K562 (cell line): ENCODE measurements around the gene MED16. TPM values are rescaled to one million over a fixed set of nuclear protein-coding genes. Genes with fewer than 3 reads are reported as not detected.
A peak's percentile ranks its signal among the peaks of the same experiment; 100 is the strongest.

Source experiments
- EGR1 ChIP-seq: fragments of 450-650 bp; conservative IDR thresholded peaks from 2 replicates; pipeline ENCODE4 v1.6.1; 2017; ENCODE audit warnings: mild to moderate bottlenecking
- FOXA1 ChIP-seq: fragments of 450-650 bp; IDR thresholded peaks from 2 replicates; pipeline ENCODE4 v1.6.1; 2016; ENCODE audit warnings: mild to moderate bottlenecking, borderline replicate concordance
- NFIX ChIP-seq: fragments of 250-450 bp; sonication (Bioruptor Pico); IDR thresholded peaks from 2 replicates; pipeline ENCODE4 v1.4.0; 2020; ENCODE audit warnings: low read depth, mild to moderate bottlenecking, moderate library complexity
- SAP30 ChIP-seq: fragments of 200-600 bp; sonication (generic); IDR thresholded peaks from 2 replicates; pipeline ENCODE4 v1.6.1; 2012; ENCODE audit warnings: borderline replicate concordance, low read depth, mild to moderate bottlenecking, moderate library complexity, low read length, control low read depth, inconsistent platforms; ENCODE audit not compliant: insufficient read depth, poor library complexity, severe bottlenecking
- TAF1 ChIP-seq: IDR thresholded peaks from 2 replicates; pipeline ENCODE4 v1.6.1; 2011; ENCODE audit warnings: mild to moderate bottlenecking, low read length, moderate library complexity; ENCODE audit not compliant: insufficient read depth, control insufficient read depth, severe bottlenecking; ENCODE audit errors: extremely low read depth
- TCF3 ChIP-seq: sonication (generic); formaldehyde crosslinking; IDR thresholded peaks from 2 replicates; pipeline ENCODE4 v1.4.0; 2020; ENCODE audit warnings: mild to moderate bottlenecking, missing genetic modification reagents
- polyA plus RNA-seq, 8 experiments: library from polyadenylated mRNA; depleted of rRNA in 4 of 8; stranded (reverse) in 5 of 8; unstranded in 3 of 8; fragments of >200 nt; fragmentation: Nextera tagmentation in 2 of 8; fragmentation: Illumina TruSeq in 1 of 8; extraction: Ambion mirVana in 2 of 8; extraction: Trizol in 1 of 8; gene quantifications; 2 replicates each; pipeline versions ENCODE4 v1.2.1 to v1.2.3, GENCODE V29; 2011 to 2014; ENCODE audit warnings: inconsistent platforms in 1 of 8, missing spikeins in 1 of 8
- total RNA-seq, 7 experiments: library from RNA; depleted of rRNA in 6 of 7; stranded (reverse); fragments of >200 nt in 6 of 7; fragmentation: Illumina TruSeq in 2 of 7; extraction: Trizol in 2 of 7; gene quantifications; 2 replicates each; pipeline versions ENCODE4 v1.2.1 to v1.2.3, GENCODE V29; 2011 to 2021; ENCODE audit warnings: low replicate concordance in 1 of 7
- TF ChIP-seq, protein P1 (sequence below): fragments of 450-650 bp; IDR thresholded peaks from 2 replicates; pipeline ENCODE4 v1.6.1; 2016; ENCODE audit warnings: mild to moderate bottlenecking
- TF ChIP-seq, protein P2 (sequence below): fragments of 450-650 bp; IDR thresholded peaks from 2 replicates; pipeline ENCODE4 v1.6.1; 2016; ENCODE audit warnings: low read depth, mild to moderate bottlenecking, moderate library complexity

MED16 gene
- total and polyA plus RNA-seq, 9 of the 15 experiments (the other 6 are each of a cell fraction or from before 2014, with no cell fraction given): 0.89 to 59.9 (median 8.6) TPM

DNA sequence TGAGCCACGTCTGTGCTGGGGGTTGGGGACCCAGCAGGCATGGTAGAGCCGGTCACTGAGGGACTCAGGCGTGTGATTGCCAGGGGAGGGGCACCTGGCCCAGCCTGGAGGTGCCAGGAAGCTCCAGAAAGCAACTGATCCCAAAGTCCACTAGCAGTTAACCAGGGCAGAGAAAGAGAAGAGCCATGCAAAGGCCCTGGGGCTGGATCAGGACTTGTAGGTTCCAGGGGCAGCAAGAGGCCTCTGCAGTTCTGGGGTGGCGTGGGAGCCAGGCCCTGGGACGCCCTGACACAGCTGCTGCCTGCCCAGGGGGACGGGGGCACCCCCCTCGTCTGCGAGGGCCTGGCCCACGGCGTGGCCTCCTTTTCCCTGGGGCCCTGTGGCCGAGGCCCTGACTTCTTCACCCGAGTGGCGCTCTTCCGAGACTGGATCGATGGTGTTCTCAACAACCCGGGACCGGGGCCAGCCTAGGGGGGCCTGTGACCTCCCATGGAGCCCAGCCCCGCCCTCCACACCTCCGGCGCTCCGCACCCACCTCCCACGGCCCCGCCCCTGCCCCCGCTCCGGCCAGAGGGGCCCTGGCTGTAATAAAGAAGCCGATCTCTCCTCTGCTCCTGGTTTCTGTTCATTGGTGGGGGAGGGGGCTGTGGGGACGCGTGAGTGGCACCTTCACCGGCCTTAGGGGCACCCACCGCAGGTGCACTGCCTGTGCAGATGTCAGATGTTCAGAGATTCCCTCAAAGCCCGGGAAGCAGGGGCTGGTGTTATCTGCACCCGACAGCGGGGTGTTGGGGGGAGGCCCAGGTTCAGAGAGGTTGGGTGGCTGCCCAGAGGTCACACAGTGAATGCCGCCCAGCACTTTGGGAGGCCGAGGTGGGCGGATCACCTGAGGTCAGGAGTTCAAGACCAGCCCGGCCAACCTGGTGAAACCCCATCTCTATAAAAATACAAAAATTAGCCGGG, 61.3 kb downstream of the MED16 start (continued):
- TF ChIP-seq, protein P1, sequence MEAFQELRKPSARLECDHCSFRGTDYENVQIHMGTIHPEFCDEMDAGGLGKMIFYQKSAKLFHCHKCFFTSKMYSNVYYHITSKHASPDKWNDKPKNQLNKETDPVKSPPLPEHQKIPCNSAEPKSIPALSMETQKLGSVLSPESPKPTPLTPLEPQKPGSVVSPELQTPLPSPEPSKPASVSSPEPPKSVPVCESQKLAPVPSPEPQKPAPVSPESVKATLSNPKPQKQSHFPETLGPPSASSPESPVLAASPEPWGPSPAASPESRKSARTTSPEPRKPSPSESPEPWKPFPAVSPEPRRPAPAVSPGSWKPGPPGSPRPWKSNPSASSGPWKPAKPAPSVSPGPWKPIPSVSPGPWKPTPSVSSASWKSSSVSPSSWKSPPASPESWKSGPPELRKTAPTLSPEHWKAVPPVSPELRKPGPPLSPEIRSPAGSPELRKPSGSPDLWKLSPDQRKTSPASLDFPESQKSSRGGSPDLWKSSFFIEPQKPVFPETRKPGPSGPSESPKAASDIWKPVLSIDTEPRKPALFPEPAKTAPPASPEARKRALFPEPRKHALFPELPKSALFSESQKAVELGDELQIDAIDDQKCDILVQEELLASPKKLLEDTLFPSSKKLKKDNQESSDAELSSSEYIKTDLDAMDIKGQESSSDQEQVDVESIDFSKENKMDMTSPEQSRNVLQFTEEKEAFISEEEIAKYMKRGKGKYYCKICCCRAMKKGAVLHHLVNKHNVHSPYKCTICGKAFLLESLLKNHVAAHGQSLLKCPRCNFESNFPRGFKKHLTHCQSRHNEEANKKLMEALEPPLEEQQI: no peak
- TF ChIP-seq TCF3 (CRISPR knock-in tag) (peak; percentile 57), EGR1 (peak; percentile 44), TAF1 (no peak), FOXA1 (no peak), NFIX (CRISPR knock-in tag) (no peak), SAP30 (no peak)
- TF ChIP-seq, protein P2, sequence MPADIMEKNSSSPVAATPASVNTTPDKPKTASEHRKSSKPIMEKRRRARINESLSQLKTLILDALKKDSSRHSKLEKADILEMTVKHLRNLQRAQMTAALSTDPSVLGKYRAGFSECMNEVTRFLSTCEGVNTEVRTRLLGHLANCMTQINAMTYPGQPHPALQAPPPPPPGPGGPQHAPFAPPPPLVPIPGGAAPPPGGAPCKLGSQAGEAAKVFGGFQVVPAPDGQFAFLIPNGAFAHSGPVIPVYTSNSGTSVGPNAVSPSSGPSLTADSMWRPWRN: no peak
